Brain microvascular endothelial cell (primary cell): Measurements from ENCODE around the gene STRAP.

Experiments
- DNase-seq: peaks from one replicate; pipeline ENCODE4 v3.0.0-alpha.2; 2020
- H3K27ac ChIP-seq: fragments of 250-450 bp; sonication (Bioruptor Pico); 2 replicates; pipeline ENCODE4 v1.5.1; 2020; ENCODE audit warnings: mild to moderate bottlenecking, moderate library complexity
- H3K27me3 ChIP-seq: fragments of 250-450 bp; sonication (Bioruptor Pico); replicated peaks from 2 replicates; pipeline ENCODE4 v1.5.1; 2020; ENCODE audit warnings: mild to moderate bottlenecking
- H3K36me3 ChIP-seq: fragments of 250-450 bp; sonication (Bioruptor Pico); replicated peaks from 2 replicates; pipeline ENCODE4 v1.5.1; 2020; ENCODE audit warnings: mild to moderate bottlenecking
- H3K4me3 ChIP-seq: 2 replicates; pipeline ENCODE4 v1.5.1; 2011; ENCODE audit warnings: low read depth, mild to moderate bottlenecking, control low read depth, low read length, moderate library complexity
- in situ Hi-C: cut with HindIII; loops from 2 replicates; pipeline ENCODE4 v1.10.0; 2017; ENCODE audit warnings: low sequenced_read_pairs, low pct_ligation_motif_present
- TF ChIP-seq, protein P1 (sequence below): IDR thresholded peaks from 2 replicates; pipeline ENCODE4 v1.5.1; 2011; ENCODE audit warnings: low read depth, mild to moderate bottlenecking, moderate library complexity, low read length, control low read depth, inconsistent platforms; ENCODE audit errors: missing control alignments

Gene STRAP

DNA sequence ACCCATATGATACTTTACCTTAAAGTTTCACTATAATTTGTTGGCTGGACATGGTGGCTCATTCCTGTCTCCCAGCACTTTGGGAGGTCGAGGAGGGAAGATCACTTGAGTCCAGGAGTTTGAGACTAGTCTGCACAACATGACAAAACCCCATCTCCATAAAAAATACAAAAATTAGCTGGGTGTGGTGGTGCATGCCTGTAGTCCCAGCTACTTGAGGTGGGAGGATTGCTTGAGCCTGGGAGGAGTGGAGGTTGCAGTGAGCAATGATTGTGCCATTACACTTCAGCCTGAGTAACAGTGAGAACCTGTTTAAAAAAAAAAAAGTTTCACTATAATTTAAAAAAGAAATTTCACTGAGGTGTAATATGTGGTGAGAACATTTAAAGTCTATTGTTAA is 50.1 kb downstream of the STRAP start:
- TF ChIP-seq, protein P1, sequence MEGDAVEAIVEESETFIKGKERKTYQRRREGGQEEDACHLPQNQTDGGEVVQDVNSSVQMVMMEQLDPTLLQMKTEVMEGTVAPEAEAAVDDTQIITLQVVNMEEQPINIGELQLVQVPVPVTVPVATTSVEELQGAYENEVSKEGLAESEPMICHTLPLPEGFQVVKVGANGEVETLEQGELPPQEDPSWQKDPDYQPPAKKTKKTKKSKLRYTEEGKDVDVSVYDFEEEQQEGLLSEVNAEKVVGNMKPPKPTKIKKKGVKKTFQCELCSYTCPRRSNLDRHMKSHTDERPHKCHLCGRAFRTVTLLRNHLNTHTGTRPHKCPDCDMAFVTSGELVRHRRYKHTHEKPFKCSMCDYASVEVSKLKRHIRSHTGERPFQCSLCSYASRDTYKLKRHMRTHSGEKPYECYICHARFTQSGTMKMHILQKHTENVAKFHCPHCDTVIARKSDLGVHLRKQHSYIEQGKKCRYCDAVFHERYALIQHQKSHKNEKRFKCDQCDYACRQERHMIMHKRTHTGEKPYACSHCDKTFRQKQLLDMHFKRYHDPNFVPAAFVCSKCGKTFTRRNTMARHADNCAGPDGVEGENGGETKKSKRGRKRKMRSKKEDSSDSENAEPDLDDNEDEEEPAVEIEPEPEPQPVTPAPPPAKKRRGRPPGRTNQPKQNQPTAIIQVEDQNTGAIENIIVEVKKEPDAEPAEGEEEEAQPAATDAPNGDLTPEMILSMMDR = no peak
- no peaks in the 10 kb centered on the region for H3K27me3 ChIP-seq
- H3K36me3 ChIP-seq = no peaks in the 10 kb centered on the region
- no peak for DNase-seq
- in situ Hi-C loops = no loop called here
- no peak overlapping the region for H3K27ac ChIP-seq
- H3K4me3 ChIP-seq = no peak overlapping the region

DNA sequence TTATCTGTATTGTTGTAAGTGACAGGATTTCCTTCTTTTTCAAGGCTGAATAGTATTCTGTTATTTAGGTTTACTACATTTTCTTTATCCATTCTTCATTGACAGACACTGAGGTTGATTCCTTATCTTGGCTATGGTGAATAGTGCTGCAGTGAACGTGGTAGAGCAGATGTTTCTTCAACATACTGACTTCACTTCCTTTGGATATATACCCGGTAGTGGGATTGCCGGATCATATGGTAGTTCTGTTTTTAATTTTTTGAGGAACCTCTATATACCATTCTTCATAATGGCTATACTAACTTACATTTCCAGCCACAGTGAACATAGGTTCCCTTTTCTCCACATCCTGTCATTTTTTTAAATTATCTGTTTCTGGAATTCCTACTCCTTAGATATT is 50.8 kb downstream of the STRAP start:
- Histone ChIP-seq H3K36me3 (no peaks in the 10 kb centered on the region), H3K4me3 (no peak overlapping the region), H3K27ac (no peak overlapping the region), H3K27me3 (no peaks in the 10 kb centered on the region)
- DNase-seq = no peak
- in situ Hi-C loops = no loop called here
- TF ChIP-seq, protein P1 = no peak

DNA sequence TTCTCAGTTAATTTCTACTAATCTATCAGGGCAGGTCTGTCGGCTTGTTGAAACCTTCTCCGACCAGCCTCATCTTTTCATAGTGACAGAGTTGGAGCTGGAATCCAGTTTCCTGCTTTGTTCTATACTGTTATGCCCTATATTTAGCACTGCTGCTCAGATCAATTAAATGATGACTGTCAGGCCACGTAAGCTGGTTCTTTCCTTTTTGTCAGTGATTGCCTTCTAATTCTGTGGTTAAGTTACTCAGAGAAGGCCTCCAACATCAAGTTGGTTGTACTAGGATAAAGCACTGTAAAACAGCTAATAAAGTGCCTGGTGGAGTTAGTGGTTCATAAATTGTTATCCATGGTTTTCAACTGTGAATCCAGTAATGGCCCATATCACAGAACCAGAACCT is 51.6 kb downstream of the STRAP start:
- Histone ChIP-seq H3K36me3 (no peaks in the 10 kb centered on the region), H3K27ac (no peak overlapping the region), H3K4me3 (no peak overlapping the region), H3K27me3 (no peaks in the 10 kb centered on the region)
- DNase-seq = no peak
- TF ChIP-seq, protein P1 = no peak
- in situ Hi-C loops = no loop called here

DNA sequence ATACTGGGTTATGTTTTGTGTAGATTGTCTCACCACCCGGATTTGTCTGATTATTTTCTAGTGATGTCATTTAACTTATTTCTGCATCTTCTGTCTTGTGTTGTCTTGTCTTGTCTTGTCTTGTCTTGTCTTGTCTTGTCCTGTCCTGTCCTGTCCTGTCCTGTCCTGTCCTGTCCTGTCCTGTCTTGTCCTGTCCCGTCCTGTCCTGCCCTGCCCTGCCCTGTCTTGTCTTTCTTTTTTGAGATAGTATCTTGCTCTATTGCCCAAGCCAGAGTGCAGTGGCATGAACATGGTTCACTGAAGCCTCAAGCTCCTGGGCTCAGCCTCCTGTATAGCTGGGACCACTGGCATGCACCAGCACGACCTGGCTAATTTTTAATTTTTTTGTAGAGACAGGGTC is 54.6 kb downstream of the STRAP start:
- in situ Hi-C loops = no loop called here
- H3K27me3 ChIP-seq = no peaks in the 10 kb centered on the region
- TF ChIP-seq, protein P1 = no peak
- H3K36me3 ChIP-seq = no peaks in the 10 kb centered on the region
- DNase-seq = no peak
- no peak overlapping the region for H3K27ac ChIP-seq
- no peak overlapping the region for H3K4me3 ChIP-seq

DNA sequence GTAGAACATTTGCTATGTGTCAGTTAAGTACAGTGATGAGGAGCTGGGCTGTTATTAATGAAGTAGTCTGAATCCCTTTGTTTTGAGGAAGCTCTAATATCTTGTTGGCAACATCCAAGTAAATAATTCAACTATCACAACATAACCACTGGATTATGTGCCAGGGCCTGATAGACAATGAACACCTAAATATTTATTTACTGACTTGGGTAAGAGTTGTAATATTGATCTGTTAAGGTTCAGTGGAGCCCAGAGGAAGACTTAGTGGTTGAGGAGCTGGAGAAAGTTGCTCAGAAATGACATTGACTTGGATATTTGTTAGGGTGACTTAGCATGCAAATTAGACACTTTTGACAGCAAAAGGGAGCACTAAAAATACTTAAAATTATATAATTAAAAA is 55.7 kb downstream of the STRAP start:
- no peak overlapping the region for H3K27ac ChIP-seq
- TF ChIP-seq, protein P1 = no peak
- no peak overlapping the region for H3K4me3 ChIP-seq
- no peaks in the 10 kb centered on the region for H3K27me3 ChIP-seq
- no peaks in the 10 kb centered on the region for H3K36me3 ChIP-seq
- in situ Hi-C loops = no loop called here
- DNase-seq = no peak

DNA sequence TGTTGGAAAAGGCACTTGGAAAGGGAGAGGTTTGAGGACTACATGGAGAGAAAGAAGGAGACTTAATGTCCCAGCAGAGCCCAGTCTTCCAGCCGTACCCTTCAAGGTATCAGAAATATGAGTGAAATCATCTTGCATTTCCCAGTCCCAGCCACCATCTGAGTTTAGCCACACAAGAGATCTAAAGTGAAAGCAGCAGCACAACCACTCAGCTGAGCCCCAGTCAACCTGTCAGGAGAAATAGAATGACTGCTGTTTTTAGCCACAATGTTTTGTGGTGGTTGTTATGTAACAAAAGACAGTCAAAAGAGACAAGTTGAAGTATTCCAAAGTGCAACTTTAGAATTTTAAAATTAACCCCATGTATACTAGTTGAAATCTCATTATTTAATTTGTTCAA is 56.9 kb downstream of the STRAP start:
- Histone ChIP-seq H3K36me3 (no peaks in the 10 kb centered on the region), H3K27ac (no peak overlapping the region), H3K27me3 (no peaks in the 10 kb centered on the region), H3K4me3 (no peak overlapping the region)
- TF ChIP-seq, protein P1 = no peak
- in situ Hi-C loops = no loop called here
- no peak for DNase-seq
